H1 (cell line): ENCODE measurements around the gene ANKLE1. TPM values are rescaled to one million over a fixed set of nuclear protein-coding genes. Genes with fewer than 3 reads are reported as not detected.

Experiments used
- CTCF ChIA-PET: fragments of 300-600 bp; sonication (Branson Sonifier 250); formaldehyde crosslinking; loops from one replicate; lab custom pipeline; 2021; ENCODE audit not compliant: partially characterized antibody; lab: Charles Lee
- POLR2A ChIA-PET: fragments of 300-600 bp; sonication (Branson Sonifier 250); formaldehyde crosslinking; loops from one replicate; lab custom pipeline; 2021; ENCODE audit warnings: inconsistent platforms; ENCODE audit not compliant: partially characterized antibody; lab: Charles Lee
- DNase-seq, 2 experiments: peaks; one replicate each; pipeline versions ENCODE4 v3.0.0 to v3.0.0-alpha.2; 2010 to 2022; ENCODE audit warnings: low spot score in 2 of 2, low read depth in 1 of 2, mixed read lengths in 1 of 2
- FAIRE-seq: peaks from 2 replicates; lab custom pipeline; 2011; peaks lifted over from hg19 to GRCh38; lab: Jason Lieb, UNC
- H2AFZ ChIP-seq: 2 replicates; pipeline ENCODE4 v1.8.1; 2012; ENCODE audit warnings: low read length, inconsistent platforms
- H2AK5ac ChIP-seq: 2 replicates; pipeline ENCODE4 v1.6.1; 2013; ENCODE audit warnings: low read depth, low read length
- H2BK120ac ChIP-seq: replicated peaks from 2 replicates; pipeline ENCODE3; 2013; ENCODE audit warnings: low read depth, low read length, inconsistent platforms
- H2BK12ac ChIP-seq: 2 replicates; pipeline ENCODE4 v1.6.1; 2013; ENCODE audit warnings: low read depth, low read length
- H2BK15ac ChIP-seq: 2 replicates; pipeline ENCODE4 v1.6.1; 2013; ENCODE audit warnings: low read length
- H2BK20ac ChIP-seq: 2 replicates; pipeline ENCODE4 v1.6.1; 2013; ENCODE audit warnings: low read length
- H2BK5ac ChIP-seq: 2 replicates; pipeline ENCODE4 v1.6.1; 2013; ENCODE audit warnings: low read depth, low read length
- H3K14ac ChIP-seq: 2 replicates; pipeline ENCODE4 v1.6.1; 2013; ENCODE audit warnings: inconsistent platforms; ENCODE audit not compliant: insufficient read length
- H3K18ac ChIP-seq: 2 replicates; pipeline ENCODE4 v1.6.1; 2013; ENCODE audit warnings: low read length; ENCODE audit errors: extremely low read depth
- H3K23ac ChIP-seq: 2 replicates; pipeline ENCODE4 v1.6.1; 2013; ENCODE audit warnings: inconsistent platforms; ENCODE audit not compliant: insufficient read length
- H3K23me2 ChIP-seq: 2 replicates; pipeline ENCODE4 v1.6.1; 2013; ENCODE audit warnings: low read depth, low read length
- H3K27ac ChIP-seq: 2 replicates; pipeline ENCODE4 v1.6.1; 2011; ENCODE audit warnings: low read depth, low read length, inconsistent platforms
- H3K27me3 ChIP-seq, 4 experiments: replicated peaks in 1 of 4; 1 replicate in 1 of 4; 2 replicates in 3 of 4; pipeline versions ENCODE4 v1.6.1 to v1.8.1; 2011 to 2013; ENCODE audit warnings: low read length in 3 of 4, mild to moderate bottlenecking in 3 of 4, inconsistent platforms in 2 of 4, mixed read lengths in 2 of 4, moderate library complexity in 1 of 4; ENCODE audit not compliant: control insufficient read depth in 3 of 4, insufficient read depth in 3 of 4; ENCODE audit errors: extremely low read depth in 1 of 4
- H3K36me3 ChIP-seq, 4 experiments: 2 replicates each; pipeline versions ENCODE4 v1.6.1 to v1.8.1; 2011 to 2013; ENCODE audit warnings: mild to moderate bottlenecking in 4 of 4, low read length in 3 of 4, moderate library complexity in 2 of 4, control low read depth in 1 of 4, inconsistent platforms in 1 of 4; ENCODE audit not compliant: insufficient read depth in 4 of 4, control insufficient read depth in 2 of 4
- H3K4ac ChIP-seq: replicated peaks from 2 replicates; pipeline ENCODE3; 2013; ENCODE audit warnings: low read length, low read depth, mixed read lengths, inconsistent platforms; ENCODE audit not compliant: insufficient read length
- H3K4me1 ChIP-seq, 4 experiments: replicated peaks in 1 of 4; 1 replicate in 1 of 4; 2 replicates in 3 of 4; pipeline versions ENCODE4 v1.6.1 to v1.8.1; 2011 to 2013; ENCODE audit warnings: low read length in 3 of 4, inconsistent platforms in 2 of 4, mixed read lengths in 1 of 4; ENCODE audit not compliant: insufficient read depth in 4 of 4, control insufficient read depth in 3 of 4
- H3K4me2 ChIP-seq, 2 experiments: 2 replicates each; pipeline versions ENCODE4 v1.6.1 to v1.8.1; 2011 to 2013; ENCODE audit warnings: low read depth in 2 of 2, low read length in 2 of 2, control low read depth in 1 of 2, inconsistent platforms in 1 of 2, mild to moderate bottlenecking in 1 of 2; ENCODE audit not compliant: insufficient read depth in 1 of 2
- H3K4me3 ChIP-seq, 4 experiments: fragments of 200-600, 300-600 bp in 1 of 4; sonication (generic), shearing (Covaris generic), sonication (Bioruptor Twin) in 1 of 4; 2 replicates each; pipeline versions ENCODE4 v1.5.1 to v1.8.1; 2011 to 2016; ENCODE audit warnings: low read length in 4 of 4, low read depth in 3 of 4, control low read depth in 2 of 4, inconsistent platforms in 2 of 4, mild to moderate bottlenecking in 2 of 4, mixed read lengths in 1 of 4, moderate library complexity in 1 of 4; ENCODE audit not compliant: insufficient read depth in 2 of 4; ENCODE audit errors: extremely low read depth in 1 of 4
- H3K56ac ChIP-seq: replicated peaks from 2 replicates; pipeline ENCODE3; 2013; ENCODE audit warnings: low read depth, mild to moderate bottlenecking, mixed read lengths, low read length, inconsistent platforms; ENCODE audit not compliant: insufficient read length
- H3K79me1 ChIP-seq: 2 replicates; pipeline ENCODE4 v1.6.1; 2013; ENCODE audit warnings: low read depth, low read length, control low read depth
- H3K79me2 ChIP-seq, 2 experiments: 2 replicates each; pipeline versions ENCODE4 v1.6.1 to v1.8.1; 2012 to 2013; ENCODE audit warnings: low read length in 2 of 2, mild to moderate bottlenecking in 2 of 2, inconsistent platforms in 1 of 2; ENCODE audit not compliant: insufficient read depth in 2 of 2, control insufficient read depth in 1 of 2
- H3K9ac ChIP-seq, 4 experiments: replicated peaks in 1 of 4; 1 replicate in 1 of 4; 2 replicates in 3 of 4; pipeline versions ENCODE4 v1.6.1 to v1.8.1; 2011 to 2013; ENCODE audit warnings: low read depth in 3 of 4, low read length in 3 of 4, control low read depth in 2 of 4, mild to moderate bottlenecking in 2 of 4, moderate library complexity in 2 of 4, inconsistent platforms in 1 of 4; ENCODE audit errors: extremely low read depth in 1 of 4
- H3K9me3 ChIP-seq, 2 experiments: 2 replicates each; pipeline versions ENCODE4 v1.6.1 to v1.8.1; 2012 to 2013; ENCODE audit warnings: mild to moderate bottlenecking in 2 of 2, moderate library complexity in 2 of 2, control low read depth in 1 of 2, inconsistent platforms in 1 of 2, low read depth in 1 of 2, low read length in 1 of 2, mixed read lengths in 1 of 2; ENCODE audit not compliant: insufficient read depth in 2 of 2
- H4K20me1 ChIP-seq, 2 experiments: replicated peaks in 1 of 2; 2 replicates each; pipeline versions ENCODE3 to v1.8.1; 2011 to 2013; ENCODE audit warnings: inconsistent platforms in 2 of 2, low read length in 2 of 2, mild to moderate bottlenecking in 1 of 2; ENCODE audit not compliant: insufficient read depth in 2 of 2, control insufficient read depth in 1 of 2
- H4K5ac ChIP-seq: 2 replicates; pipeline ENCODE4 v1.6.1; 2013; ENCODE audit warnings: low read length, low read depth, mixed read lengths, inconsistent platforms; ENCODE audit not compliant: insufficient read length
- H4K8ac ChIP-seq: 2 replicates; pipeline ENCODE4 v1.8.0; 2013; ENCODE audit warnings: mild to moderate bottlenecking, moderate library complexity, low read length, inconsistent platforms; ENCODE audit not compliant: insufficient read depth; ENCODE audit errors: extremely low read depth
- H4K91ac ChIP-seq: replicated peaks from 2 replicates; pipeline ENCODE3; 2013; ENCODE audit warnings: low read length, mixed read lengths, inconsistent platforms; ENCODE audit not compliant: insufficient read length
- CEBPB ChIP-seq: IDR thresholded peaks from 2 replicates; pipeline ENCODE4 v1.6.1; 2012; ENCODE audit warnings: low read depth, low read length
- EGR1 ChIP-seq: IDR thresholded peaks from 2 replicates; pipeline ENCODE4 v1.6.1; 2011; ENCODE audit warnings: low read depth, low read length, borderline replicate concordance
- EZH2 ChIP-seq: fragments of 200-600 bp; sonication (generic); IDR thresholded peaks from 2 replicates; pipeline ENCODE4 v1.7.1; 2012; ENCODE audit warnings: low read depth, mild to moderate bottlenecking, moderate library complexity, low read length, inconsistent platforms; ENCODE audit not compliant: severe bottlenecking
- JUND ChIP-seq: IDR thresholded peaks from 2 replicates; pipeline ENCODE4 v1.6.1; 2011; ENCODE audit warnings: mild to moderate bottlenecking, improper control_type of control experiment, low read length
- MAFK ChIP-seq: IDR thresholded peaks from 2 replicates; pipeline ENCODE4 v1.6.1; 2012; ENCODE audit warnings: low read depth, mild to moderate bottlenecking, improper control_type of control experiment, low read length
- NRF1 ChIP-seq: IDR thresholded peaks from 2 replicates; pipeline ENCODE4 v1.6.1; 2011; ENCODE audit warnings: mild to moderate bottlenecking, low read depth, low read length, improper control_type of control experiment
- RFX5 ChIP-seq: IDR thresholded peaks from 2 replicates; pipeline ENCODE4 v1.6.1; 2011; ENCODE audit warnings: low read depth, low read length, improper control_type of control experiment, borderline replicate concordance
- TAF7 ChIP-seq: optimal IDR thresholded peaks from 2 replicates; pipeline ENCODE3; 2011; ENCODE audit warnings: low read depth, mild to moderate bottlenecking, inconsistent platforms, low read length, moderate library complexity, borderline replicate concordance
- TCF12 ChIP-seq: IDR thresholded peaks from 2 replicates; pipeline ENCODE4 v1.6.1; 2011; ENCODE audit warnings: low read depth, mild to moderate bottlenecking, low read length
- TEAD4 ChIP-seq: IDR thresholded peaks from 2 replicates; pipeline ENCODE4 v1.6.1; 2012; ENCODE audit warnings: low read depth, low read length, inconsistent platforms, mixed read lengths
- WGBS, 2 experiments: shearing (Covaris generic) in 1 of 2; methylation state at CpG; one replicate each; pipeline versions ENCODE4 v1.1.6 to v1.1.7; 2013 to 2015; ENCODE audit warnings: low lambda C conversion rate in 2 of 2, mixed read lengths in 2 of 2, inconsistent platforms in 1 of 2, low coverage in 1 of 2, missing lambda C conversion rate in 1 of 2; ENCODE audit not compliant: insufficient replicate concordance in 2 of 2, insufficient coverage in 1 of 2, insufficient read length in 1 of 2; ENCODE audit errors: extremely low coverage in 1 of 2, missing lambda C conversion rate in 1 of 2; 5-methylcytosine and 5-hydroxymethylcytosine counted together
- polyA plus RNA-seq, 7 experiments: library from polyadenylated mRNA; depleted of rRNA in 3 of 7; stranded (reverse) in 5 of 7; unstranded in 2 of 7; fragments of >200 nt in 5 of 7; fragments of 200-250 nt in 2 of 7; gene quantifications; 1 replicate in 5 of 7; 2 replicates in 1 of 7; 4 replicates in 1 of 7; pipeline versions ENCODE4 v1.2.1 to v1.2.3, GENCODE V29; 2011 to 2013; ENCODE audit warnings: missing spikeins in 2 of 7, mixed read lengths in 2 of 7
- total RNA-seq: library from RNA; stranded (reverse); fragmentation: NEBNext Ultra II Directional; extraction: Animal tissue kit (Norgen Biotek cat#: 25700); gene quantifications from 2 replicates; pipeline ENCODE4 v1.2.1, GENCODE V29; 2021
- TF ChIP-seq, protein P1 (sequence below): IDR thresholded peaks from 2 replicates; pipeline ENCODE4 v1.6.1; 2011; ENCODE audit warnings: low read depth, mild to moderate bottlenecking, low read length; ENCODE audit not compliant: insufficient read depth

Gene ANKLE1
- total and polyA plus RNA-seq, 2 of the 8 experiments (the other 6 are each of a cell fraction or from before 2014, with no cell fraction given) = 6.1 to 9.6 TPM

DNA sequence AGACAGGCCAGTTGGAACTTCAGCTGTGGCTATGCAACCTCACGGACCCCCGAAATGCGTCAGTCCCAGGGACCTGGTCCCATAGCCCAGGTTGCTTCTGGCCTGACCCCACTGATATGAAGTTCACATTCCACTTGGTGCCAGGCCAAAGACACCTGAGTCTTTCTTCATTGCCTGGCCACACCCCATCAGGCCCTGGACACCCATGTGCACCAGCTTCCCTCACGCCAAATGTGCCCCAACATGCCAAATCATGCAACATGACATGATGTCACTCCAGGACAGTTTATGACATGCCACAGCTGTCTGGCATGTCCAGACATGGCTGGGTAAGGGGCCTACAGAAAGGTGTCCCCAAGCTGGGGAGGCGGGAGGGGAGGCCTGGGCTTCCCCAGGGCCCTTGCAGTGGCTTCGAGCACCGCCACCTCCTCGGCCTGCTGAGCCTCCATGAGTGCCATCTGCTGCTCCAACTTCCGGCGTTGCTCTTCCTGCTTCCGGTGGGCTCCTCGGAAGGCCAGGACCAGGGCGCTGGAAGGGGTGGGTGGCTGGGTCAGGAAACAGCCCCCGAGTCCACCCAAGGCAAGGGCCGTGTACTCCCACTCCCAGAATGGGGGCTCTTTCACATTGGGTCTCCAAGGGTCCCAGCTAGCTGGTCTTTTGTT is 31.7 kb upstream of the ANKLE1 start:
- H3K56ac ChIP-seq = no peak overlapping the region
- H3K27ac ChIP-seq = no peak overlapping the region
- H4K5ac ChIP-seq = no peak overlapping the region
- peak overlapping the region; percentile 68; the same call in 1 of the 2 replicates for H2BK12ac ChIP-seq
- no peak overlapping the region for H3K4me3 ChIP-seq
- peak overlapping the region; percentile 74 for H4K91ac ChIP-seq
- no peaks in the 10 kb centered on the region for H3K9me3 ChIP-seq
- no peak overlapping the region for H2AFZ ChIP-seq
- H3K4me1 ChIP-seq = peaks cover 0 to 21% (median 17%) of the 10 kb centered on the region in 4 experiments; a peak in 6 of 7 replicates
- CTCF ChIA-PET = interaction anchor here (1.0 to 4.3 kb wide), 6 partner anchors 10 to 33 kb away, joined by 4 to 35 read pairs (median 8); partner anchors contain the start of genes BABAM1 and OCEL1
- H2BK120ac ChIP-seq = no peak overlapping the region
- H4K20me1 ChIP-seq = no peaks in the 10 kb centered on the region
- H3K14ac ChIP-seq = no peak overlapping the region
- H3K27me3 ChIP-seq = no peaks in the 10 kb centered on the region
- peaks cover 0 to 3% (median 1%) of the 10 kb centered on the region in 4 experiments; a peak in 1 of 8 replicates for H3K36me3 ChIP-seq
- 95% methylated on average over 15 of the region's 15 CpGs; no CpG with 5 or more reads in 1 of the 2 experiments for WGBS, 2 experiments
- H3K18ac ChIP-seq = no peak overlapping the region
- H2BK5ac ChIP-seq = peak overlapping the region; percentile 71
- no peaks in the 10 kb centered on the region for H3K79me1 ChIP-seq
- no peak overlapping the region for H3K4me2 ChIP-seq
- H4K8ac ChIP-seq = no peak overlapping the region
- peak overlapping the region; percentile 85 for H3K4ac ChIP-seq
- peak overlapping the region; percentile 65; the same call in 1 of the 2 replicates for H2AK5ac ChIP-seq
- H2BK15ac ChIP-seq = 0 out of 2 replicates have a peak overlapping the region, but pooled peaks have one; percentile 46
- no peak overlapping the region for H3K23ac ChIP-seq
- no peaks in the 10 kb centered on the region; the same call in 1 of the 2 replicates for H3K23me2 ChIP-seq
- no peak overlapping the region for H3K9ac ChIP-seq
- H3K79me2 ChIP-seq = peaks cover 0 to 3% of the 10 kb centered on the region in 2 experiments; a peak in 2 of 4 replicates
- H2BK20ac ChIP-seq = 0 out of 2 replicates have a peak overlapping the region, but pooled peaks have one; percentile 18
- POLR2A ChIA-PET = interaction anchor here (0.6 to 4.2 kb wide), 11 partner anchors 8 to 71 kb away, joined by 3 to 44 read pairs (median 4); partner anchors contain the start of genes BABAM1 and USHBP1
- DNase-seq (no peak), FAIRE-seq (no peak)
- no peak for TF ChIP-seq EZH2
- TF ChIP-seq JUND = no peak
- TF ChIP-seq TAF7 = no peak
- no peak for TF ChIP-seq RFX5
- no peak for TF ChIP-seq NRF1
- no peak for TF ChIP-seq EGR1
- TF ChIP-seq MAFK = no peak
- no peak for TF ChIP-seq TCF12
- TF ChIP-seq CEBPB = no peak
- TF ChIP-seq TEAD4 = no peak
- TF ChIP-seq, protein P1, sequence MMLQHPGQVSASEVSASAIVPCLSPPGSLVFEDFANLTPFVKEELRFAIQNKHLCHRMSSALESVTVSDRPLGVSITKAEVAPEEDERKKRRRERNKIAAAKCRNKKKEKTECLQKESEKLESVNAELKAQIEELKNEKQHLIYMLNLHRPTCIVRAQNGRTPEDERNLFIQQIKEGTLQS = no peak
